Brain microvascular endothelial cell (primary cell): Measurements from ENCODE around the gene MED12L.
"Not testable (repeated sequence)": the region's sequence is repeated elsewhere in the genome, so short reads cannot be mapped to it uniquely, and the experiment has no call there.

Experiments used
- DNase-seq: peaks from one replicate; pipeline ENCODE4 v3.0.0-alpha.2; 2020
- H3K27ac ChIP-seq: fragments of 250-450 bp; sonication (Bioruptor Pico); 2 replicates; pipeline ENCODE4 v1.5.1; 2020; ENCODE audit warnings: mild to moderate bottlenecking, moderate library complexity
- H3K27me3 ChIP-seq: fragments of 250-450 bp; sonication (Bioruptor Pico); replicated peaks from 2 replicates; pipeline ENCODE4 v1.5.1; 2020; ENCODE audit warnings: mild to moderate bottlenecking
- H3K36me3 ChIP-seq: fragments of 250-450 bp; sonication (Bioruptor Pico); replicated peaks from 2 replicates; pipeline ENCODE4 v1.5.1; 2020; ENCODE audit warnings: mild to moderate bottlenecking
- H3K4me3 ChIP-seq: 2 replicates; pipeline ENCODE4 v1.5.1; 2011; ENCODE audit warnings: low read depth, mild to moderate bottlenecking, control low read depth, low read length, moderate library complexity
- CTCF ChIP-seq: IDR thresholded peaks from 2 replicates; pipeline ENCODE4 v1.5.1; 2011; ENCODE audit warnings: low read depth, mild to moderate bottlenecking, moderate library complexity, low read length, control low read depth, inconsistent platforms; ENCODE audit errors: missing control alignments
- in situ Hi-C: cut with HindIII; loops from 2 replicates; pipeline ENCODE4 v1.10.0; 2017; ENCODE audit warnings: low sequenced_read_pairs, low pct_ligation_motif_present

Gene MED12L

GRCh38 chr3:151384741-151385174, 299.3 kb downstream of the MED12L start, which contains the start of gene P2RY12:
Gene P2RY12 (minus strand): TSS chr3:151384753. CDS start chr3:151338845, 45,908 bp downstream.
- in situ Hi-C loops, result no loop called here
- Histone ChIP-seq H3K27ac (no peak within 1 kb of the TSS), H3K4me3 (no peak within 1 kb of the TSS)

GRCh38 chr3:151386056-151386455, 300.6 kb downstream of the MED12L start:
- Histone ChIP-seq H3K4me3 (no peak overlapping the region), H3K36me3 (no peaks in the 10 kb centered on the region), H3K27me3 (no peaks in the 10 kb centered on the region), H3K27ac (no peak overlapping the region)
- no peak for TF ChIP-seq CTCF
- in situ Hi-C loops, result no loop called here
- DNase-seq, result no peak

More at GRCh38 chr3:151384741-151385174, 299.3 kb downstream of the MED12L start, which contains the start of gene P2RY12:
- TF ChIP-seq CTCF, result no peak
- Histone ChIP-seq H3K36me3 (no peaks in the 10 kb centered on the region), H3K27me3 (no peaks in the 10 kb centered on the region)
- DNase-seq, result no peak

GRCh38 chr3:151387432-151387831, 302.0 kb downstream of the MED12L start:
- no peak for DNase-seq
- in situ Hi-C loops, result no loop called here
- no peaks in the 10 kb centered on the region for H3K27me3 ChIP-seq
- no peak for TF ChIP-seq CTCF
- no peak overlapping the region for H3K27ac ChIP-seq
- no peak overlapping the region for H3K4me3 ChIP-seq
- H3K36me3 ChIP-seq, result no peaks in the 10 kb centered on the region

GRCh38 chr3:151387842-151388241, 302.4 kb downstream of the MED12L start:
- in situ Hi-C loops, result no loop called here
- Histone ChIP-seq H3K36me3 (no peaks in the 10 kb centered on the region), H3K27me3 (no peaks in the 10 kb centered on the region), H3K4me3 (no peak overlapping the region), H3K27ac (no peak overlapping the region)
- DNase-seq, result no peak
- TF ChIP-seq CTCF, result no peak

- no peak for DNase-seq
- no peak for TF ChIP-seq CTCF
- H3K27ac ChIP-seq, result no peak overlapping the region
- H3K4me3 ChIP-seq, result no peak overlapping the region
- H3K27me3 ChIP-seq, result no peaks in the 10 kb centered on the region
- H3K36me3 ChIP-seq, result no peaks in the 10 kb centered on the region
- in situ Hi-C loops, result no loop called here
Observed at GRCh38 chr3:151391720-151392119, 306.3 kb downstream of the MED12L start.

- in situ Hi-C loops, H3K27ac ChIP-seq, H3K27me3 ChIP-seq, H3K4me3 ChIP-seq, H3K36me3 ChIP-seq, DNase-seq: not testable (repeated sequence)
Observed at GRCh38 chr3:151392191-151392590, 306.7 kb downstream of the MED12L start.
